Transverse colon (tissue), 4 donors: ENCODE measurements around the gene TMEM52. TPM values are rescaled to one million over a fixed set of nuclear protein-coding genes. Genes with fewer than 3 reads are reported as not detected.
"Not testable (repeated sequence)": the region's sequence is repeated elsewhere in the genome, so short reads cannot be mapped to it uniquely, and the experiment has no call there.

Experiments
- DNase-seq: peaks from one replicate; pipeline ENCODE4 v3.0.0-alpha.2; 2019
- H3K27ac ChIP-seq, 4 donors: fragments of 200-600 bp; sonication (generic); 2 replicates each; pipeline ENCODE4 v1.5.1; 2016 to 2018; ENCODE audit warnings: inconsistent platforms in 4 of 4
- H3K27me3 ChIP-seq: fragments of 200-600 bp; sonication (generic); 2 replicates; pipeline ENCODE4 v1.5.1; 2017; ENCODE audit warnings: inconsistent platforms
- H3K36me3 ChIP-seq, 4 donors: fragments of 200-600 bp; sonication (generic); 2 replicates each; pipeline ENCODE4 v1.5.1; 2017 to 2019; ENCODE audit warnings: inconsistent platforms in 4 of 4
- H3K4me1 ChIP-seq, 4 donors: fragments of 200-600 bp; sonication (generic); 2 replicates each; pipeline ENCODE4 v1.5.1; 2017 to 2020; ENCODE audit warnings: inconsistent platforms in 4 of 4
- H3K4me3 ChIP-seq, 4 donors: fragments of 200-600 bp; sonication (generic); 1 replicate in 1 of 4; 2 replicates in 3 of 4; pipeline versions ENCODE4 v1.5.1 to v1.6.1; 2017 to 2019; ENCODE audit warnings: inconsistent platforms in 4 of 4
- H3K9me3 ChIP-seq, 2 donors: fragments of 200-600 bp; sonication (generic); 2 replicates each; pipeline ENCODE4 v1.5.1; 2017 to 2019; ENCODE audit warnings: inconsistent platforms in 2 of 2
- CTCF ChIP-seq, 5 experiments: fragments of 200-600 bp in 3 of 5; fragments of 450-650 bp in 2 of 5; sonication (generic) in 3 of 5; IDR thresholded peaks; 1 replicate in 2 of 5; 2 replicates in 3 of 5; pipeline ENCODE4 v1.5.1; 2016 to 2017; ENCODE audit warnings: antibody characterized with exemption in 5 of 5, inconsistent platforms in 3 of 5, mild to moderate bottlenecking in 2 of 5, moderate library complexity in 1 of 5
- EP300 ChIP-seq: sonication (generic); formaldehyde crosslinking; IDR thresholded peaks from one replicate; pipeline ENCODE4 v1.6.1; 2017; ENCODE audit warnings: antibody characterized with exemption, low read depth
- POLR2A ChIP-seq: fragments of 450-650 bp; IDR thresholded peaks from one replicate; pipeline ENCODE4 v1.6.1; 2016; ENCODE audit warnings: antibody characterized with exemption, mild to moderate bottlenecking, moderate library complexity
- POLR2AphosphoS5 ChIP-seq, 3 donors: sonication (generic); formaldehyde crosslinking; IDR thresholded peaks; one replicate each; pipeline ENCODE4 v1.6.1; 2016; ENCODE audit warnings: antibody characterized with exemption in 3 of 3
- WGBS, 2 donors: methylation state at CpG; one replicate each; pipeline ENCODE4 v1.1.5; 2018; ENCODE audit warnings: low coverage in 1 of 2; 5-methylcytosine and 5-hydroxymethylcytosine counted together
- in situ Hi-C, 4 donors: fragments of 200-750 bp; cut with MboI; loops; one replicate each; pipeline versions ENCODE4 v1.15.0 to v1.15.1; 2017; ENCODE audit warnings: low sequenced_read_pairs in 3 of 4, low pct_ligation_motif_present in 1 of 4, low pct_unique_long_range_greater_than_20kb in 1 of 4
- intact Hi-C: fragments of 100-400 bp; cut with DNase I; formaldehyde crosslinking; loops from one replicate; pipeline ENCODE4 v1.15.1; 2023; ENCODE audit warnings: low total_unique reads
- total RNA-seq, 4 donors: library from RNA; depleted of rRNA; stranded (reverse); fragments of >200 nt; gene quantifications; one replicate each; pipeline ENCODE4 v1.1.0, GENCODE V29; 2016

The TMEM52 gene
- total RNA-seq, 4 donors from 2014 or later, result 5.2 to 9.5 (median 5.3) TPM; not detected in 1

GRCh38 chr1:1937549-1938275, 18.6 kb upstream of the TMEM52 start:
- DNase-seq, result no peak
- TF ChIP-seq CTCF (IDR thresholded peaks at IDR 0.05), result no peak
- TF ChIP-seq POLR2A, result no peak
- TF ChIP-seq EP300, result no peak
- no peak for TF ChIP-seq POLR2AphosphoS5 (IDR thresholded peaks at IDR 0.05)
- H3K4me3 ChIP-seq, result no peak overlapping the region
- H3K4me1 ChIP-seq, result peaks cover 0 to 5% (median 2%) of the 10 kb centered on the region in 4 donors
- intact Hi-C loops, result no loop called here
- peaks cover 22% of the 10 kb centered on the region for H3K27me3 ChIP-seq
- no peak overlapping the region for H3K27ac ChIP-seq
- 69 to 93% methylated on average over 2 to 16 of the region's 16 CpGs for WGBS, 2 donors
- in situ Hi-C loops, result no loop called here
- H3K36me3 ChIP-seq, result no peaks in the 10 kb centered on the region
- H3K9me3 ChIP-seq, result no peaks in the 10 kb centered on the region

GRCh38 chr1:1937061-1937460, 18.0 kb upstream of the TMEM52 start:
- in situ Hi-C loops, result no loop called here
- Histone ChIP-seq H3K9me3 (no peaks in the 10 kb centered on the region), H3K4me1 (peaks cover 0 to 2% (median 0%) of the 10 kb centered on the region in 4 donors), H3K27me3 (peaks cover 15% of the 10 kb centered on the region), H3K4me3 (no peak overlapping the region), H3K27ac (no peak overlapping the region), H3K36me3 (no peaks in the 10 kb centered on the region)
- intact Hi-C loops, result no loop called here
- DNase-seq, result no peak
- TF ChIP-seq EP300, result no peak
- no peak for TF ChIP-seq POLR2A
- no peak for TF ChIP-seq CTCF (IDR thresholded peaks at IDR 0.05)
- no peak for TF ChIP-seq POLR2AphosphoS5 (IDR thresholded peaks at IDR 0.05)
- 45 to 59% methylated on average over 2 to 15 of the region's 15 CpGs for WGBS, 2 donors

- H3K36me3 ChIP-seq, H3K4me1 ChIP-seq, in situ Hi-C loops, H3K27ac ChIP-seq, DNase-seq, intact Hi-C loops, H3K9me3 ChIP-seq, H3K27me3 ChIP-seq, H3K4me3 ChIP-seq: not testable (repeated sequence)
- 74 to 92% methylated on average over 5 of the region's 21 CpGs for WGBS, 2 donors
These were observed 15.8 kb upstream of the TMEM52 start for GRCh38 chr1:1934848-1935247.

GRCh38 chr1:1929639-1930545, 10.8 kb upstream of the TMEM52 start:
- in situ Hi-C loops, result no loop called here
- Histone ChIP-seq H3K9me3 (no peaks in the 10 kb centered on the region), H3K4me1 (no peaks in the 10 kb centered on the region), H3K36me3 (no peaks in the 10 kb centered on the region), H3K27ac (no peak overlapping the region), H3K4me3 (no peak overlapping the region), H3K27me3 (no peaks in the 10 kb centered on the region)
- 83 to 100% methylated on average over 1 to 36 of the region's 38 CpGs for WGBS, 2 donors
- peak; percentile 7 for DNase-seq
- intact Hi-C loops, result no loop called here
- TF ChIP-seq EP300 (no peak), CTCF (IDR thresholded peaks at IDR 0.05) (no peak), POLR2AphosphoS5 (IDR thresholded peaks at IDR 0.05) (no peak), POLR2A (no peak)
